Ovary (tissue), 9 donors: Measurements from ENCODE around the gene KLK15. TPM values are rescaled to one million over a fixed set of nuclear protein-coding genes. Genes with fewer than 3 reads are reported as not detected.

Experiments
- DNase-seq, 5 donors: peaks; one replicate each; pipeline ENCODE4 v3.0.0-alpha.2; 2019 to 2020
- H3K27ac ChIP-seq, 2 donors: fragments of 200-600 bp; one replicate each; pipeline versions ENCODE4 v1.5.1 to v1.8.0; 2019 to 2022
- H3K27me3 ChIP-seq: fragments of 200-600 bp; one replicate; pipeline ENCODE4 v1.8.0; 2022
- H3K36me3 ChIP-seq: fragments of 200-600 bp; sonication (generic); one replicate; pipeline ENCODE4 v1.5.1; 2019
- H3K4me1 ChIP-seq: one replicate; pipeline ENCODE4 v1.8.1; 2013; ENCODE audit warnings: mild to moderate bottlenecking, moderate library complexity; ENCODE audit not compliant: insufficient read depth
- H3K4me3 ChIP-seq: fragments of 200-600 bp; sonication (generic); one replicate; pipeline ENCODE4 v1.5.1; 2017
- H3K9me3 ChIP-seq, 2 donors: fragments of 200-600 bp in 1 of 2; sonication (generic) in 1 of 2; one replicate each; pipeline versions ENCODE4 v1.5.1 to v1.8.1; 2013 to 2019; ENCODE audit warnings: mild to moderate bottlenecking in 1 of 2, moderate library complexity in 1 of 2
- CTCF ChIP-seq, 3 donors: fragments of 450-650 bp in 2 of 3; fragments of 200-600 bp in 1 of 3; IDR thresholded peaks; one replicate each; pipeline versions ENCODE4 v1.5.1 to v1.8.0; 2016 to 2022; ENCODE audit warnings: antibody characterized with exemption in 3 of 3, mild to moderate bottlenecking in 1 of 3
- EP300 ChIP-seq: sonication (generic); formaldehyde crosslinking; IDR thresholded peaks from one replicate; pipeline ENCODE4 v1.6.1; 2017; ENCODE audit warnings: antibody characterized with exemption
- POLR2A ChIP-seq: fragments of 450-650 bp; IDR thresholded peaks from one replicate; pipeline ENCODE4 v1.6.1; 2017; ENCODE audit warnings: antibody characterized with exemption, mild to moderate bottlenecking, moderate library complexity
- WGBS, 3 donors: extraction: QIAGEN DNeasy Blood & Tissue Kit in 1 of 3; methylation state at CpG; one replicate each; pipeline versions ENCODE4 v1.1.5 to v1.1.7; 2013 to 2017; 5-methylcytosine and 5-hydroxymethylcytosine counted together
- intact Hi-C, 4 donors: fragments of 100-400 bp; cut with DNase I; formaldehyde crosslinking; loops; one replicate each; pipeline versions ENCODE4 v1.11.0 to v1.15.1; 2022 to 2023
- polyA plus RNA-seq, 2 donors: library from polyadenylated mRNA; stranded (reverse); fragments of 200-250 nt in 1 of 2; fragments of 350-450 nt in 1 of 2; fragmentation: Illumina TruSeq in 1 of 2; extraction: RNeasy Lipid Tissue Mini Kit (QIAGEN cat#74804) in 1 of 2; gene quantifications; one replicate each; pipeline ENCODE4 v1.2.3, GENCODE V29; 2013 to 2014
- total RNA-seq, 7 donors: library from RNA; depleted of rRNA in 2 of 7; stranded (reverse); fragments of >200 nt in 2 of 7; fragmentation: NEBNext Ultra II Directional in 3 of 7; extraction: Animal tissue kit (Norgen Biotek cat#: 25700) in 3 of 7; gene quantifications; one replicate each; pipeline versions ENCODE4 v1.1.0 to v1.2.4, GENCODE V29; 2016 to 2023
- donor health status: DM: no; HTN: no; CAD: no; lungs with moderate emphysema.
- donor health status: DM: no; HTN: no; CAD: no.
- donor health status: Bipolar disorder and iron deficiency.
- donor health status: DM: yes; HTN: yes; CAD: no.
- donor health status: DM: no; HTN: no; CAD: no.
- donor health status: DM: yes; HTN: yes; CAD: no.

KLK15 gene
- total and polyA plus RNA-seq, 9 donors = not detected

DNA sequence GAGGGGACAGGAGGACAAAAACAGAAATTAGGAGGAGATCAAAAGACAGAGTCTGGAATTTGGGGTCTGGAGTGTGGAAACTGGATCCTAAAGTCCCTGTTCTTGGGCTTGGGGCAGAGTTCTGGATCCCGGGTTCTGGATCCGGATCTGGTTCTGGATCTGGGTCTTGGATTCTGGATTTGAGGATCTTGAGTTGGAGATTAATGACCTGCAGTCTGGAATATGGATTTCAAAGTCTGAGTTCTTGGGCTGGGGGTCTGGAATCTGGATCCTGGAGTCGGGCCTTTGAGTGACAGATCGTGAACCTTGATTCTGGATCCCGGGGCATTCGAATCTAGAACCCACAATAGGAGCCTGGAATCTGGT, 411 bp upstream of the KLK15 start:
- H3K27me3 ChIP-seq = no peaks in the 10 kb centered on the region

DNA sequence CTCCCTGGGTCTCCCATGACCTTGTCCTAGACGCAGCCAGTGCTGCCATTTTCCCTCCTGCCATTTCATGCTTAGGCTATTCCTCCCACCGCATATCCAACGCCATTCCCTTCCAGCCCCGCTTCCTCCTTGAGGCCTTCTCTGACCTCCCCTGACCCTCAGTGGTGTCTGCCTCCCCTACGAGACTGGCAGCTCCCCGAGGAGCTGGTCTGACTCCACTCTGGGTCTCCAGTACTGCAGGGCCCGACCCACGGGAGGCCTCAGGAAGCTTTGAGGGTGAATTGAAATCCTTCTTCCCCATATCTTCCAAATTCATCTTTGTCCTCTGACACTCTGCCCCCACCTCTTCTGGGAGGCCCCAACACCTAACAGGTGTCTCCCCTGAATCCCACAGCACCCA, 708 bp downstream of the KLK15 start:
- Histone ChIP-seq H3K27me3 (no peaks in the 10 kb centered on the region), H3K4me3 (no peak overlapping the region), H3K36me3 (no peaks in the 10 kb centered on the region), H3K27ac (no peak overlapping the region), H3K4me1 (no peaks in the 10 kb centered on the region), H3K9me3 (no peaks in the 10 kb centered on the region)
- 79 to 86% (median 85%) methylated on average over 8 of the region's 8 CpGs for WGBS, 3 donors
- TF ChIP-seq POLR2A = no peak
- no peak for TF ChIP-seq EP300
- no peak for TF ChIP-seq CTCF (IDR thresholded peaks at IDR 0.05)
- intact Hi-C loops = no loop called here
- DNase-seq = no peak

More for the DNA sequence above, 411 bp upstream of the KLK15 start:
- Histone ChIP-seq H3K9me3 (no peaks in the 10 kb centered on the region), H3K4me3 (no peak overlapping the region), H3K4me1 (no peaks in the 10 kb centered on the region), H3K27ac (no peak overlapping the region), H3K36me3 (no peaks in the 10 kb centered on the region)
- TF ChIP-seq EP300 (no peak), POLR2A (no peak), CTCF (IDR thresholded peaks at IDR 0.05) (no peak)
- intact Hi-C loops = no loop called here
- DNase-seq = no peak
- WGBS, 3 donors = 91 to 95% (median 93%) methylated on average over 6 of the region's 6 CpGs

DNA sequence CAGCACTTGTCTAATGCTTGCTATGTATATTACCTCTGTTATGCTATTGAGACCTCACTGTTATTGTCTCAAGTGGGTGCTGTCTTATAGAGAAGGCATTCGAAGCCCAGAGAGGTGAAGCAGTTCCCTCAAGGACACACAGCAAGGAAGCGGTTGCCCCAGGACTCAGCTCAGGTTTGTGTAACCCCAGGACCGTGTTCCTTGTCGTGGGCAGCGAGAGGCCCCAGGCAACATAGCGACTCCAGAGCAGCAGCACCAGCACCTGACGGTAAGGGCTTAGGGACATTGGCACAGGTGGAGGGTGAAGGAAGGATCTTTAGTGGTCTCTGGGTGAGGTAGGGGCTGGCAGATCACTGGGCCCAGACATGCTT, 2.4 kb downstream of the KLK15 start:
- H3K27me3 ChIP-seq = no peaks in the 10 kb centered on the region
- no peak for TF ChIP-seq POLR2A
- TF ChIP-seq EP300 = no peak
- TF ChIP-seq CTCF (IDR thresholded peaks at IDR 0.05) = no peak

DNA sequence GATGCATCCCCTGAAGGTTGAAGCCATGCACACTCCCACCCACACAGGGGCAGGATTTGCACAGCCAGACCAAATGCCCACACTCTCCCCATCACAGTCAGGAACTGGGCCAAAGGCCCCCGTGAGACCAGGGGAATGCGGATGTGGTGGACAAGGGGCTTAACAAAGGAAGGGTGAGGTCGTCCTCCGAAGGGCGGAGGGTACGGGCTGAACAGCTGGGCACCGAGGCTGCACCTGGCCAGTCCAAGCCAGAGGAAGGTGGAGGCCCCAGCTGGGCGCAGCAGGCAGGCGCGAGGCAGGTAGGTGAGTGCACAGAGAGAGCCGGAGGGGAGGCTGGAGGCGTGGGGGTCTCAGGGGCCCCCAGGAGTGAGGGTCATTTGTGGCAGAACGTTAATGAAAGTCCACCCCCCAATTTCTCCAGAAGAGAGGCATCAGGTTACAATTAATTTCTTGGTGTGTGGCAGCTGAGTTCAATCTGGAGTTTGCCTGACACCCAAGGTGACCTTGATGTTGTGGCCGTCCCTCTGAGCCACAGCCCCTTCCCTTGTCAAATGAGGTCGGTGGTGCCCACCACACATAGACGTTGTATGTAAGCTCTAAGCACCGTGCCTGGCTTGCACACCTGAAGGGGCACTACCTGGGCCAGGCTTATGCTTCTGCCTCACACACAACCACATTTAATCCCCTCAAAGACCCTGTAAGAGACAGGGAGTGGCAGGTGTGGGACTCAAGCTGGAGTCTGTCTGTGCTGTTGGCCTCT, 2.9 kb downstream of the KLK15 start:
- Histone ChIP-seq H3K27me3 (no peaks in the 10 kb centered on the region), H3K4me3 (no peak overlapping the region), H3K4me1 (no peaks in the 10 kb centered on the region), H3K9me3 (no peaks in the 10 kb centered on the region), H3K27ac (no peak overlapping the region), H3K36me3 (no peaks in the 10 kb centered on the region)
- DNase-seq = no peak
- no peak for TF ChIP-seq POLR2A
- TF ChIP-seq EP300 = no peak
- TF ChIP-seq CTCF (IDR thresholded peaks at IDR 0.05) = no peak
- intact Hi-C loops = no loop called here
- 22 to 32% (median 23%) methylated on average over 17 of the region's 17 CpGs for WGBS, 3 donors

More for the DNA sequence above, 2.4 kb downstream of the KLK15 start:
- H3K36me3 ChIP-seq = no peaks in the 10 kb centered on the region
- H3K9me3 ChIP-seq = no peaks in the 10 kb centered on the region
- H3K4me3 ChIP-seq = no peak overlapping the region
- no peak overlapping the region for H3K27ac ChIP-seq
- no peak for DNase-seq
- H3K4me1 ChIP-seq = no peaks in the 10 kb centered on the region
- 71 to 77% (median 74%) methylated on average over 7 of the region's 7 CpGs for WGBS, 3 donors
- intact Hi-C loops = no loop called here
